HepG2 (cell line): ENCODE results near the gene DNAJC2. TPM values are rescaled to one million over a fixed set of nuclear protein-coding genes. Genes with fewer than 3 reads are reported as not detected.
A peak's percentile ranks its signal among the peaks of the same experiment; 100 is the strongest.

Source experiments
- ATAC-seq: fragments of 200-7000 bp; cut with Tn5 transposase; 3 replicates; pipeline ENCODE4 v1.9.1; 2020; ENCODE audit warnings: mild to moderate bottlenecking, moderate library complexity
- BruUV-seq: library from RNA; stranded (reverse); fragments of 400-500 nt; replicated peaks from 2 replicates; lab custom pipeline; 2021; lab: Mats Ljungman, UMichigan
- CTCF ChIA-PET: fragments of 300-600 bp; formaldehyde crosslinking; extraction: SDS; loops from one replicate; lab custom pipeline; 2021; ENCODE audit warnings: low total read pairs, inconsistent platforms, low intra/inter-chr PET ratio; lab: Yijun Ruan, JAX
- POLR2A ChIA-PET: fragments of 350-600 bp; sonication (Branson Sonifier 250); formaldehyde crosslinking; loops from one replicate; lab custom pipeline; 2020; ENCODE audit warnings: antibody characterized with exemption, inconsistent platforms; lab: Yijun Ruan, JAX
- DNase-seq: peaks from one replicate; pipeline ENCODE4 v3.0.0-alpha.2; 2015; ENCODE audit warnings: low spot score
- FAIRE-seq: peaks from 3 replicates; lab custom pipeline; 2011; peaks lifted over from hg19 to GRCh38; lab: Jason Lieb, UNC
- H2AFZ ChIP-seq: one replicate; pipeline ENCODE4 v1.6.1; 2011; ENCODE audit warnings: low read length, inconsistent platforms
- H3K27ac ChIP-seq: fragments of 300-600 bp; 3 replicates; pipeline ENCODE4 v1.8.0; 2011; ENCODE audit warnings: mixed run types, mild to moderate bottlenecking, mixed read lengths, low read length, inconsistent platforms; ENCODE audit not compliant: insufficient read depth; ENCODE audit errors: extremely low read length
- H3K27me3 ChIP-seq, 2 experiments: fragments of 200-600 bp in 1 of 2; 2 replicates in 1 of 2; 3 replicates in 1 of 2; pipeline versions ENCODE4 v1.6.0 to v1.8.0; 2011; ENCODE audit warnings: low read length in 2 of 2, mild to moderate bottlenecking in 2 of 2, moderate library complexity in 2 of 2, inconsistent platforms in 1 of 2; ENCODE audit not compliant: insufficient read depth in 2 of 2, control insufficient read depth in 1 of 2
- H3K36me3 ChIP-seq, 2 experiments: fragments of 200-600 bp in 1 of 2; replicated peaks in 1 of 2; 2 replicates in 1 of 2; 3 replicates in 1 of 2; pipeline versions ENCODE4 v1.5.1 to v1.8.0; 2011; ENCODE audit warnings: low read length in 2 of 2, inconsistent platforms in 1 of 2; ENCODE audit not compliant: insufficient read depth in 2 of 2, control insufficient read depth in 1 of 2
- H3K4me1 ChIP-seq: 2 replicates; pipeline ENCODE4 v1.5.1; 2012; ENCODE audit warnings: low read length, inconsistent platforms; ENCODE audit not compliant: insufficient read depth
- H3K4me2 ChIP-seq: 2 replicates; pipeline ENCODE4 v1.6.0; 2011; ENCODE audit warnings: low read depth, low read length, inconsistent platforms
- H3K4me3 ChIP-seq, 3 experiments: fragments of 200-600 bp in 1 of 3; sonication (generic), shearing (Covaris generic) in 1 of 3; replicated peaks in 1 of 3; 2 replicates each; pipeline ENCODE4 v1.5.1; 2011 to 2016; ENCODE audit warnings: low read length in 3 of 3, inconsistent platforms in 2 of 3, low read depth in 2 of 3, mild to moderate bottlenecking in 2 of 3, control low read depth in 1 of 3, mixed read lengths in 1 of 3; ENCODE audit not compliant: insufficient read depth in 1 of 3
- H3K79me2 ChIP-seq: one replicate; pipeline ENCODE4 v1.6.1; 2011; ENCODE audit warnings: low read length, inconsistent platforms; ENCODE audit not compliant: insufficient read depth
- H3K9ac ChIP-seq: 2 replicates; pipeline ENCODE4 v1.6.0; 2011; ENCODE audit warnings: mild to moderate bottlenecking, low read depth, low read length, inconsistent platforms; ENCODE audit not compliant: insufficient read depth
- H3K9me3 ChIP-seq: 2 replicates; pipeline ENCODE4 v1.5.1; 2012; ENCODE audit warnings: mild to moderate bottlenecking, low read length
- H4K20me1 ChIP-seq: 2 replicates; pipeline ENCODE4 v1.6.0; 2011; ENCODE audit warnings: inconsistent platforms, mild to moderate bottlenecking, low read length, moderate library complexity; ENCODE audit not compliant: insufficient read depth
- AGO2 ChIP-seq: fragments of 200-400 bp; formaldehyde crosslinking; optimal IDR thresholded peaks from 2 replicates; pipeline ENCODE3; 2017; ENCODE audit warnings: mild to moderate bottlenecking, low read depth, low read length, moderate library complexity
- HHEX ChIP-seq: IDR thresholded peaks from 2 replicates; pipeline ENCODE4 v1.6.1; 2016; ENCODE audit warnings: control low read depth
- JUND ChIP-seq: sonication (generic); formaldehyde crosslinking; IDR thresholded peaks from 2 replicates; pipeline ENCODE4 v1.8.0; 2022; ENCODE audit warnings: mild to moderate bottlenecking, missing genetic modification reagents
- NKX3-1 ChIP-seq: sonication (generic); formaldehyde crosslinking; IDR thresholded peaks from 2 replicates; pipeline ENCODE4 v1.5.0; 2020; ENCODE audit warnings: missing genetic modification reagents
- TSC22D2 ChIP-seq: sonication (generic); formaldehyde crosslinking; IDR thresholded peaks from 2 replicates; pipeline ENCODE4 v1.5.1; 2020; ENCODE audit warnings: missing genetic modification reagents, mild to moderate bottlenecking, borderline replicate concordance
- ZNF879 ChIP-seq: sonication (generic); formaldehyde crosslinking; IDR thresholded peaks from 2 replicates; pipeline ENCODE4 v1.8.1; 2023; ENCODE audit warnings: missing genetic modification reagents
- WGBS: methylation state at CpG from one replicate; pipeline ENCODE4 v1.1.6; 2017; ENCODE audit warnings: low lambda C conversion rate; 5-methylcytosine and 5-hydroxymethylcytosine counted together
- in situ Hi-C: cut with HindIII; loops from 2 replicates; pipeline ENCODE4 v1.10.0; 2017; ENCODE audit warnings: low pct_unique_long_range_greater_than_20kb; ENCODE audit not compliant: extremely low pct_ligation_motif_present
- intact Hi-C: fragments of 100-400 bp; cut with micrococcal nuclease; formaldehyde crosslinking; loops from one replicate; pipeline ENCODE4 v1.10.0; 2022; ENCODE audit not compliant: unreplicated experiment
- polyA plus RNA-seq, 8 experiments: library from polyadenylated mRNA; depleted of rRNA in 3 of 8; stranded (reverse) in 7 of 8; unstranded in 1 of 8; fragments of >200 nt; fragmentation: Illumina TruSeq in 4 of 8; extraction: Trizol in 4 of 8; gene quantifications; 2 replicates each; pipeline versions ENCODE4 v1.2.1 to v1.2.3, GENCODE V29; 2011 to 2016; ENCODE audit warnings: low read depth in 4 of 8, missing spikeins in 1 of 8, mixed read lengths in 1 of 8; ENCODE audit not compliant: insufficient read depth in 1 of 8
- total RNA-seq, 5 experiments: library from RNA; depleted of rRNA; stranded (reverse); fragments of >200 nt; fragmentation: Illumina TruSeq; extraction: Trizol; gene quantifications; 2 replicates each; pipeline ENCODE4 v1.2.3, GENCODE V29; 2016; ENCODE audit warnings: low read depth in 1 of 5
- TF ChIP-seq, protein P1 (sequence below): sonication (generic); formaldehyde crosslinking; IDR thresholded peaks from 2 replicates; pipeline ENCODE4 v1.5.1; 2020; ENCODE audit warnings: mild to moderate bottlenecking, missing genetic modification reagents, borderline replicate concordance
- TF ChIP-seq, protein P2 (sequence below): sonication (generic); formaldehyde crosslinking; IDR thresholded peaks from 2 replicates; pipeline ENCODE4 v1.4.0; 2020; ENCODE audit warnings: missing genetic modification reagents
- TF ChIP-seq, protein P3 (sequence below): sonication (generic); formaldehyde crosslinking; IDR thresholded peaks from 2 replicates; pipeline ENCODE4 v1.8.0; 2022; ENCODE audit warnings: missing genetic modification reagents, mild to moderate bottlenecking, borderline replicate concordance
- TF ChIP-seq, protein P4 (sequence below): sonication (generic); formaldehyde crosslinking; IDR thresholded peaks from 2 replicates; pipeline ENCODE4 v1.5.1; 2020; ENCODE audit warnings: missing genetic modification reagents, mild to moderate bottlenecking, borderline replicate concordance

The DNAJC2 gene
- total and polyA plus RNA-seq, 2 of the 13 experiments (the other 11 are each of a cell fraction or from before 2014, with no cell fraction given), result 19.6 to 42.0 TPM

- peak; percentile 84 for FAIRE-seq
- Histone ChIP-seq H3K4me1 (peaks cover 20% of the 10 kb centered on the region), H3K9me3 (no peaks in the 10 kb centered on the region), H3K36me3 (peaks cover 7 to 17% of the 10 kb centered on the region in 2 experiments; a peak in 4 of 5 replicates), H3K9ac (peak within 1 kb of the TSS; percentile 82), H3K4me3 (peak within 1 kb of the TSS; percentile 76 to 93 (median 82)), H4K20me1 (no peaks in the 10 kb centered on the region), H3K79me2 (peaks cover 21% of the 10 kb centered on the region), H2AFZ (peak within 1 kb of the TSS; percentile 99), H3K27ac (peak within 1 kb of the TSS; percentile 82), H3K4me2 (peak within 1 kb of the TSS; percentile 77), H3K27me3 (no peaks in the 10 kb centered on the region)
- in situ Hi-C loops, result loop anchor here (5.0 kb wide), 1 partner anchor 110 kb away; no protein-coding TSS in a partner anchor
- peak; percentile 88 for DNase-seq
- POLR2A ChIA-PET, result interaction anchor here (1.1 kb wide), 1 partner anchor 109 kb away, joined by 3 read pairs; no protein-coding TSS in a partner anchor
- BruUV-seq, result TSS peak; percentile 80
- CTCF ChIA-PET, result interaction anchor here (2.5 kb wide), 1 partner anchor 109 kb away, joined by 36 read pairs; no protein-coding TSS in a partner anchor
- WGBS, result 1% methylated on average over 14 of the region's 52 CpGs
- peak; percentile 97 for ATAC-seq
- intact Hi-C loops, result loop anchor here (1.0 to 5.0 kb wide), 2 partner anchors 45 to 110 kb away; partner anchors contain the start of gene DNAJC2
- TF ChIP-seq TSC22D2 (CRISPR knock-in tag), result peak; percentile 61; the same call in 1 of the 2 replicates
- TF ChIP-seq ZNF879 (CRISPR knock-in tag), result no peak
- TF ChIP-seq, protein P1, sequence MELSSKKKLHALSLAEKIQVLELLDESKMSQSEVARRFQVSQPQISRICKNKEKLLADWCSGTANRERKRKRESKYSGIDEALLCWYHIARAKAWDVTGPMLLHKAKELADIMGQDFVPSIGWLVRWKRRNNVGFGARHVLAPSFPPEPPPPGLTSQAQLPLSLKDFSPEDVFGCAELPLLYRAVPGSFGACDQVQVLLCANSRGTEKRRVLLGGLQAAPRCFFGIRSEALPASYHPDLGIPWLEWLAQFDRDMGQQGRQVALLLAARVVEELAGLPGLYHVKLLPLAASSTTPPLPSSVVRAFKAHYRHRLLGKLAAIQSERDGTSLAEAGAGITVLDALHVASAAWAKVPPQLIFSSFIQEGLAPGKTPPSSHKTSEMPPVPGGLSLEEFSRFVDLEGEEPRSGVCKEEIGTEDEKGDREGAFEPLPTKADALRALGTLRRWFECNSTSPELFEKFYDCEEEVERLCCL (CRISPR knock-in tag), result no peak
- no peak for TF ChIP-seq HHEX (CRISPR knock-in tag)
- TF ChIP-seq JUND (CRISPR knock-in tag), result peak; percentile 47; the same call in 1 of the 2 replicates
- TF ChIP-seq, protein P2, sequence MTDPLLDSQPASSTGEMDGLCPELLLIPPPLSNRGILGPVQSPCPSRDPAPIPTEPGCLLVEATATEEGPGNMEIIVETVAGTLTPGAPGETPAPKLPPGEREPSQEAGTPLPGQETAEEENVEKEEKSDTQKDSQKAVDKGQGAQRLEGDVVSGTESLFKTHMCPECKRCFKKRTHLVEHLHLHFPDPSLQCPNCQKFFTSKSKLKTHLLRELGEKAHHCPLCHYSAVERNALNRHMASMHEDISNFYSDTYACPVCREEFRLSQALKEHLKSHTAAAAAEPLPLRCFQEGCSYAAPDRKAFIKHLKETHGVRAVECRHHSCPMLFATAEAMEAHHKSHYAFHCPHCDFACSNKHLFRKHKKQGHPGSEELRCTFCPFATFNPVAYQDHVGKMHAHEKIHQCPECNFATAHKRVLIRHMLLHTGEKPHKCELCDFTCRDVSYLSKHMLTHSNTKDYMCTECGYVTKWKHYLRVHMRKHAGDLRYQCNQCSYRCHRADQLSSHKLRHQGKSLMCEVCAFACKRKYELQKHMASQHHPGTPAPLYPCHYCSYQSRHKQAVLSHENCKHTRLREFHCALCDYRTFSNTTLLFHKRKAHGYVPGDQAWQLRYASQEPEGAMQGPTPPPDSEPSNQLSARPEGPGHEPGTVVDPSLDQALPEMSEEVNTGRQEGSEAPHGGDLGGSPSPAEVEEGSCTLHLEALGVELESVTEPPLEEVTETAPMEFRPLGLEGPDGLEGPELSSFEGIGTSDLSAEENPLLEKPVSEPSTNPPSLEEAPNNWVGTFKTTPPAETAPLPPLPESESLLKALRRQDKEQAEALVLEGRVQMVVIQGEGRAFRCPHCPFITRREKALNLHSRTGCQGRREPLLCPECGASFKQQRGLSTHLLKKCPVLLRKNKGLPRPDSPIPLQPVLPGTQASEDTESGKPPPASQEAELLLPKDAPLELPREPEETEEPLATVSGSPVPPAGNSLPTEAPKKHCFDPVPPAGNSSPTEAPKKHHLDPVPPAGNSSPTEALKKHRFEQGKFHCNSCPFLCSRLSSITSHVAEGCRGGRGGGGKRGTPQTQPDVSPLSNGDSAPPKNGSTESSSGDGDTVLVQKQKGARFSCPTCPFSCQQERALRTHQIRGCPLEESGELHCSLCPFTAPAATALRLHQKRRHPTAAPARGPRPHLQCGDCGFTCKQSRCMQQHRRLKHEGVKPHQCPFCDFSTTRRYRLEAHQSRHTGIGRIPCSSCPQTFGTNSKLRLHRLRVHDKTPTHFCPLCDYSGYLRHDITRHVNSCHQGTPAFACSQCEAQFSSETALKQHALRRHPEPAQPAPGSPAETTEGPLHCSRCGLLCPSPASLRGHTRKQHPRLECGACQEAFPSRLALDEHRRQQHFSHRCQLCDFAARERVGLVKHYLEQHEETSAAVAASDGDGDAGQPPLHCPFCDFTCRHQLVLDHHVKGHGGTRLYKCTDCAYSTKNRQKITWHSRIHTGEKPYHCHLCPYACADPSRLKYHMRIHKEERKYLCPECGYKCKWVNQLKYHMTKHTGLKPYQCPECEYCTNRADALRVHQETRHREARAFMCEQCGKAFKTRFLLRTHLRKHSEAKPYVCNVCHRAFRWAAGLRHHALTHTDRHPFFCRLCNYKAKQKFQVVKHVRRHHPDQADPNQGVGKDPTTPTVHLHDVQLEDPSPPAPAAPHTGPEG (CRISPR knock-in tag), result peak; percentile 76; the same call in 1 of the 2 replicates
- TF ChIP-seq, protein P3, sequence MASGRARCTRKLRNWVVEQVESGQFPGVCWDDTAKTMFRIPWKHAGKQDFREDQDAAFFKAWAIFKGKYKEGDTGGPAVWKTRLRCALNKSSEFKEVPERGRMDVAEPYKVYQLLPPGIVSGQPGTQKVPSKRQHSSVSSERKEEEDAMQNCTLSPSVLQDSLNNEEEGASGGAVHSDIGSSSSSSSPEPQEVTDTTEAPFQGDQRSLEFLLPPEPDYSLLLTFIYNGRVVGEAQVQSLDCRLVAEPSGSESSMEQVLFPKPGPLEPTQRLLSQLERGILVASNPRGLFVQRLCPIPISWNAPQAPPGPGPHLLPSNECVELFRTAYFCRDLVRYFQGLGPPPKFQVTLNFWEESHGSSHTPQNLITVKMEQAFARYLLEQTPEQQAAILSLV (CRISPR knock-in tag), result peak; percentile 70; the same call in 1 of the 2 replicates
- peak; percentile 81 for TF ChIP-seq AGO2
- TF ChIP-seq, protein P4, sequence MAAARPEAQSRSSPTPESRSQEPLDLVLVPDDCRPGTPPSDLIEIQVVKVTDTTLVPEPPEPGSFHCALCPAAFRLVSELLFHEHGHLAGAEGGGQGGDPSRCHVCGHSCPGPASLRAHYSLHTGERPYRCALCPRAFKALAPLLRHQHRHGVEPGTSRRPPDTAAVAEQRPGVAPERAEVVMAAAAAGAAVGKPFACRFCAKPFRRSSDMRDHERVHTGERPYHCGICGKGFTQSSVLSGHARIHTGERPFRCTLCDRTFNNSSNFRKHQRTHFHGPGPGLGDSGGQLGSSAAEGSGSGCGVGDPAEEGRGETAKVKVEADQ, result peak; percentile 32; the same call in 1 of the 2 replicates
- TF ChIP-seq NKX3-1, result 0 out of 2 replicates have a peak, but pooled peaks have one; percentile 42
Measured at GRCh38 chr7:103296901-103297836, 47.4 kb downstream of the DNAJC2 start, which contains the start of gene PMPCB. PMPCB (plus strand) TSS chr7:103297435; CDS start chr7:103297460, 25 bp downstream.
